Measurements from ENCODE around the gene MSRB3.

GRCh38 chr12:65490250-65490649 lies 211.8 kb downstream of the MSRB3 start:
- TF ChIP-seq EZH2 (IDR thresholded peaks at IDR 0.05; ENCODE audit: low read depth) (no peak), CTCF (conservative IDR thresholded peaks at IDR 0.05) (no peak)
